SJSA1 (cell line): Measurements from ENCODE around the gene CCDC40. TPM values are rescaled to one million over a fixed set of nuclear protein-coding genes. Genes with fewer than 3 reads are reported as not detected.
A peak's percentile ranks its signal among the peaks of the same experiment; 100 is the strongest.
"Not testable (repeated sequence)": the region's sequence is repeated elsewhere in the genome, so short reads cannot be mapped to it uniquely, and the experiment has no call there.

Experiments used
- DNase-seq, 2 experiments: peaks; one replicate each; pipeline ENCODE4 v3.0.0-alpha.2; 2015 to 2020; ENCODE audit warnings: low spot score in 2 of 2, low read depth in 1 of 2
- H3K27ac ChIP-seq: fragments of 250-450 bp; sonication (Bioruptor Pico); 2 replicates; pipeline ENCODE4 v1.5.1; 2020; ENCODE audit warnings: mild to moderate bottlenecking, moderate library complexity
- H3K27me3 ChIP-seq: fragments of 250-450 bp; sonication (Bioruptor Pico); replicated peaks from 2 replicates; pipeline ENCODE4 v1.5.1; 2020; ENCODE audit warnings: mild to moderate bottlenecking, moderate library complexity
- H3K36me3 ChIP-seq: fragments of 250-450 bp; sonication (Bioruptor Pico); 2 replicates; pipeline ENCODE4 v1.5.1; 2020; ENCODE audit warnings: mild to moderate bottlenecking
- H3K4me1 ChIP-seq: fragments of 250-450 bp; sonication (Bioruptor Pico); replicated peaks from 2 replicates; pipeline ENCODE4 v1.6.1; 2021; ENCODE audit warnings: mild to moderate bottlenecking
- H3K4me3 ChIP-seq: fragments of 250-450 bp; sonication (Bioruptor Pico); 2 replicates; pipeline ENCODE4 v1.5.1; 2020; ENCODE audit warnings: mild to moderate bottlenecking
- H3K9me3 ChIP-seq: fragments of 250-450 bp; sonication (Bioruptor Pico); replicated peaks from 2 replicates; pipeline ENCODE4 v1.5.1; 2020; ENCODE audit warnings: mild to moderate bottlenecking
- total RNA-seq: library from RNA; depleted of rRNA; stranded (reverse); fragments of >200 nt; shearing (Covaris generic); gene quantifications from 2 replicates; pipeline ENCODE4 v1.2.3, GENCODE V29; 2014

Gene CCDC40
- total RNA-seq, 1 experiment from 2014 or later = 2.2 TPM

DNA sequence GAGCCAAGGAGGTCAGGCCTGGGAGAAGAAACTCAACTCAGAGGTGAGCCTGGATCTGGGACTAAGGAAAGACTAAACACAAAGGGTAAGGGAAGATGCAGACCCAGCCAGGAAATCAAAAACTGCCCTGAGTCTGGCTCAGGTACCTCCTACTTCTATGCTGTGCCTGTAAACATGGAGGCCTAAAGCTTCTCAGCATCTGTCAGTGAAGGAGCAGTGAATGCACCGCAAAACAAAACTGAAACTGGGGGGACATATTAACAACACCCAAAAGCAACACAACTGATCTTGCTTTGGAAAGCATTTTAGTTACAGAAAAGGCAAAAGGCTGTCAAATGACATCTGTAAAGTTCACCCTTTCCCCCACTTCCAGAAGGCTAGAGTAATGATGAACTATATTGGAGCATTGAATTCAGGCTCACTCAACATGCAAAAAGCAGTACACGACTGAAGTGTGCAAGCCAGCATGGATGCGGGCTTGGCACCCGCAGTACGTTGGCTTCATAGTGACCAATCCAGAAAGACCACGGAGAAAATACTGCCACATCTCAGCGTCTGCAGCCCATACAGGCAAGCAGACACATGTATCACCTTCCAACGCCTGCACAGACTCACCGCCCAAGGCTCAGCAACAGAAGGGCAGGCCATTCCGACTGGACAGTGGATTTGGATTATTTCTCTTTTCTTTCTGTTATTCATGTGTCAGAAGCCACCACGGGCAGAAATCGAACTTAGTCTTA is 4.6 kb upstream of the CCDC40 start:
- Histone ChIP-seq H3K36me3 (0 out of 2 replicates have a peak, but pooled peaks cover 3% of the 10 kb centered on the region), H3K27me3 (no peaks in the 10 kb centered on the region; the same call in 1 of the 2 replicates), H3K9me3 (no peaks in the 10 kb centered on the region), H3K4me1 (peaks cover 22% of the 10 kb centered on the region), H3K27ac (no peak overlapping the region), H3K4me3 (no peak overlapping the region)
- DNase-seq = no peak

DNA sequence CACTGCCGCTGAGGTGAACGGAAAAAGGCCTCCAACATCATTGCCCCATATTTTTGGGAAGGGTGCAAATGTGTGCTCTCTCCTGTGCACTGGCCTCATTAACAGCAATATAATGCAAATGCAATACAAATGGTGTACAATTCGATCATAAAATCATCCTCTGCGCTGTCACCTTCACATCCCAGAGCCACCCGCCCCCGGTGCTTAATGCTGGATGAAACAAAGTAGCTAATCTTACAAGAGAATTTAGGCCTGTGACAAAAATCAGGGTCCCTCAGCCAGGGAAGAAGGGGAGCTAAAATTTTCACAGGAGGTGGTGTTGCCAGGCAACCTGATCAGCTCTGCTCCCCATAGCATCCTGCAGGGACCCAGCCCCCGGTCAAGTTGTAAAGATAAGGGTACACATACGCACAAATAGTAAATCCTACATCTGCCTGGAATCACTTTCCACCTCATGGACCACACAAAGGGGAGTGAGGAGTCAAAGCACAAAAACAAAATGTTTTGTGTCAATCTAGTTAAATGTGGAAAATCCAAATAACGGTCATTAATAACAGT is 3.7 kb upstream of the CCDC40 start:
- Histone ChIP-seq H3K36me3 (0 out of 2 replicates have a peak, but pooled peaks cover 3% of the 10 kb centered on the region), H3K27ac (no peak overlapping the region), H3K4me3 (no peak overlapping the region), H3K4me1 (peaks cover 27% of the 10 kb centered on the region), H3K27me3 (no peaks in the 10 kb centered on the region; the same call in 1 of the 2 replicates), H3K9me3 (no peaks in the 10 kb centered on the region)
- DNase-seq = no peak

DNA sequence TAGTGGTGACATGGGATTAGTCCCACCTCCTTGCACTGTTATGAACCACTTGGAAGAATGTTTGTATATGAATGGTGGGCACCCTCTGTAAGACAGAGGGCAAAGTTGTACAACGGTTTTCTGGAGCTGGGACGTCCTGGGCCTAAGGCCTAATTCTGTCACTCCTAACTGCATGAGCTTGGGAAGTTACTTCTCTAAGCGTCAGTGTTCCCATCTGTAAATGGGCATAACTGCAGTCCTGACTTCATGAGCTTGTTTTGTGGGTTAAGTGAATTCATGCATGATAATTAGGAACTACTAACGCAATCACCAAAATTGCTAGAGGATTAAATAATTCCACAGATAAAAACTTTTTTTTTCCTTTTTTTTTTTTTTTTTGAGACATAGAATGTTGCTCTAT is 2.6 kb upstream of the CCDC40 start:
- Histone ChIP-seq H3K4me1 (peaks cover 28% of the 10 kb centered on the region), H3K4me3 (no peak overlapping the region), H3K27ac (no peak overlapping the region), H3K36me3 (0 out of 2 replicates have a peak, but pooled peaks cover 3% of the 10 kb centered on the region), H3K27me3 (no peaks in the 10 kb centered on the region; the same call in 1 of the 2 replicates), H3K9me3 (no peaks in the 10 kb centered on the region)
- no peak for DNase-seq

DNA sequence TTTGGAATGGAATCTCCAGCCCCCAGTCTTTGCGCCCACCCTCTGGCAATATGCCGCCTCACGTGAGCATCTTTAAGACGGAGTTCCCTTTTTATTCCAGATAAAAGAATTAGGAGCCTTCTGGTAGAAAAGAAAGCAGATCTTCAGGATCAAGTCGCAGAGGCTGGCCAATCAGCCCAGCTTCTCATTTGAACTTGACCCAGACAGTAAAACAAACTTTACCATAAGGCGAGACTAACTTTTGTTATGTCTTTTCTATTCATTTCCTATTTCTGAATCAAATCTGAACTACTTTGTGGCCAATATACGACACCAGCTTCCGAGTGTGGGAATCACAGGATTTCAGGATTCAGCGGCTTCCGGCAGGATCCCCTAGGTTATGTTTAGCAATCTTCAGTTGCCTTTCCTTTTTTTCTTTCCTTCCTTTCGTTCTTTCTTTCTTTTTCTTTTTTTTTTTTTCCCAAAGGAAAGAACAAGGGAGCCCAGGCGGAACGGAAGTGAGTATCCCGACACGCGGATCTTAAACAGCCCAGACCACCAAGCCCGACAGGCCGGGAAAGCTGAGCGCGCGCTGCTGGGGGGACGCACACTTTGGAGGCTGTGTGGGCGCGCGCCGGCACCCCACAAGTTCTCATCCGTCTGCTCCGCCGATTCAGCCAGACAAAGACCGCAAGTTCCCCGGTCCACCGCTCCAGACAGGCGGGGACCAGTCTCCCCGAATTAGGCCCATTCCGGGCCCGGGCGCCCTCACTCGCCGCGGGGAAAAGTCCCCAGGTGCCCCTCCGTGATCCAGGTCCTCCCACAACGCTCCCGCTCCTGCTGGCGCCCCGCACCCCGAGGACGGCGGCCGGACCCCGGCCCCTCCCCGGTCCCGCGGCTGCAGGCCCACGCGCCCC is 1.4 kb upstream of the CCDC40 start:
- peaks cover 20% of the 10 kb centered on the region for H3K4me1 ChIP-seq
- H3K4me3 ChIP-seq = peak overlapping the region; percentile 67
- no peaks in the 10 kb centered on the region; the same call in 1 of the 2 replicates for H3K27me3 ChIP-seq
- H3K27ac ChIP-seq = peak overlapping the region; percentile 57
- H3K36me3 ChIP-seq = 0 out of 2 replicates have a peak, but pooled peaks cover 3% of the 10 kb centered on the region
- no peaks in the 10 kb centered on the region for H3K9me3 ChIP-seq
- DNase-seq = peak in 1 of 2 experiments; percentile 58

DNA sequence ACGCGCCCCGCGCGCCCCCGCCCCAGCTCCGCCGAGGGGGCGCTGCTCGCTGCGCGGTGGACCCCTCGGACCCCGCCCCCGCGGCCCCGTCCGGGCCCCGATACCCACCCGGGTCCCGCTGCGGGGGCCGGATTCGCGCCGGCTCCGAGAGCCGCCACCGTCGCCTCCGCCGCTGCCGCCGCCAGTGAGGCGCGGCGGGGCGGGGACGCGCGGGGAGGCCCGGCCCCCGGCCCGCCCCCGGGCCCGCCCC is 830 bp upstream of the CCDC40 start, which contains the start of gene TBC1D16:
Gene TBC1D16 (minus strand): TSS at position 186 of the 250 bp plus-strand sequence. CDS start 22,325 bp downstream, outside the sequence.
- peak within 1 kb of the TSS; percentile 89 for H3K27ac ChIP-seq
- 0 out of 2 replicates have a peak, but pooled peaks cover 3% of the 10 kb centered on the region for H3K36me3 ChIP-seq

DNA sequence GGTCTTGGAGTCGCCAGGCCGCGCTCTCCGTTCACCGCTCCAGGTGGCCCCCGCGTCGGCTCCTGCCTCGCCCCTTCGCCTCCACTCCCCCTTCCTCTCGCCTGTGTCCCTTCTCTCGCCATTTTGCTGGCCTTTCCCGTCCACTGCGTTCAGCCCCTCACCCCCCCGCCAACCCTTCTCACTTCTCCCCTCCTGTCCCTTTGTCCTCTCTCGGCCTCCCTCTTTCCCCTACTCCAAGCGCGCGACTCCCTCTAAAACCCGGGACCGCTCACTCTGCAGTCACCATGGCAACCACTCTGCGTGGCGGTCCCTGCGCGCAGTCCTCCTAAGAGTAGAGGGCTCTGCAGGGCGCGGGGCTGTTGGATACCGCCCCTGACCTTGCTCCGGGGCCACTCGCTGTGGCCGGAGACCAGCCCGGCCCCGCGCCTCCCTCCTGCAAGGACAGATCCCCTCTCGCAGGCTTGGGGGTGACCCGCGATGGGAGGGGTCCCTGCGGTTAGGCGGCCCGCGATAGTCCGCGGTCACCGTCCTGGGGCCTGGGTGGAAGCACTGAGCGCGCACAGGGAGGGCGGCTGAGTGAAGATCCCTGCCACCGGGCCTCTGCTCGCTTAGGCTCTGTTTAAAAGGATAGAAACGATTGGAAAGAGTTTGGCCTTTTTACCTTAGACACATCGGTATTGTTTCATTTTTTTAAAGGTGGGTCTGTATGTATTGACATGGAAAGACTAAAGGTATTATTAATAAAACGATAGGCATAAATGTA is 454 bp downstream of the CCDC40 start:
- DNase-seq = peak in 1 of 2 experiments; percentile 81
- H3K9me3 ChIP-seq = no peaks in the 10 kb centered on the region
- peak overlapping the region; percentile 89 for H3K27ac ChIP-seq
- peaks cover 20% of the 10 kb centered on the region for H3K4me1 ChIP-seq
- H3K36me3 ChIP-seq = 0 out of 2 replicates have a peak, but pooled peaks cover 3% of the 10 kb centered on the region
- peak overlapping the region; percentile 67 for H3K4me3 ChIP-seq
- no peaks in the 10 kb centered on the region; the same call in 1 of the 2 replicates for H3K27me3 ChIP-seq

More for the DNA sequence above, 830 bp upstream of the CCDC40 start, which contains the start of gene TBC1D16:
- no peaks in the 10 kb centered on the region for H3K9me3 ChIP-seq
- no peaks in the 10 kb centered on the region; the same call in 1 of the 2 replicates for H3K27me3 ChIP-seq
- H3K4me1 ChIP-seq = peaks cover 20% of the 10 kb centered on the region
- DNase-seq = no peak
- peak within 1 kb of the TSS; percentile 67 for H3K4me3 ChIP-seq

DNA sequence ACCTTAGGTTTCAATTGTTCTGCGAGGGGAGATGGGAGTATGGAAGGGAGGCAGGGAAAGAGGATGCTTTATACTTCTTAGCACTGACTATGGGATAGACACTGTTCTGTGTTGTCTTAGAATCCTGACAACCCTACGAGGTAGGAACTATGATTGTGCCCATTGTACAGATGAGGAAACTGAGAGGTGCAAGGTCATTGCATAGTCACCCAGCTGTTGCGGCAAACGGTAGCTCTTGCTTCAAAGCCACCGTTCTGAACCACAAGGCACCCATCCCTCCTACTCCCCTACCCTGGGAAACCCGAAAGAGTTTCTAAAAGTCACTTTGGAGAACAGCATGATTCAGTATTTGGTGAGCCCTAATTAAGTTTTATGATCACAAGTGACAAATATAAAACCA is 7.5 kb downstream of the CCDC40 start:
- DNase-seq = no peak
- Histone ChIP-seq H3K4me1 (no peaks in the 10 kb centered on the region), H3K27ac (no peak overlapping the region), H3K36me3 (no peaks in the 10 kb centered on the region), H3K27me3 (no peaks in the 10 kb centered on the region), H3K4me3 (no peak overlapping the region), H3K9me3 (no peaks in the 10 kb centered on the region)

DNA sequence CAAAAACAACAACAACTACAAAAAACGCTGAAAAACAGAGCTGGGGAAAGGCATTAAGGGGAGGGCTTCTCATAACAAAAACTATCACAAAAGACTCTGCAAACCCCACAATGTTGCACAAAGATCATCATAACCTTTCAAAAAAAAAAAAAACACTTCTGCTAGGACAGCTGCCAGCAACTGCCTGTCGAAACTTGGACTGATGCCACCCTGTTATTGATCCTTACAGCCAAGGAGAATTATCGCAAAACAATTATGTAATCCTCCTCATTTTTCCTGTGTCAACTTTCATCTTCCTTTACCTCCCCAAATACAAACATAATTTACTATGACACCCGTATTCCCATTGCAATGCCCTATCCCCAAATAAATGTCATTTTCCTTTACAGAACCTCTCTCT is 9.3 kb downstream of the CCDC40 start:
- Histone ChIP-seq H3K27ac (no peak overlapping the region), H3K9me3 (no peaks in the 10 kb centered on the region), H3K36me3 (no peaks in the 10 kb centered on the region), H3K27me3 (no peaks in the 10 kb centered on the region), H3K4me1 (no peaks in the 10 kb centered on the region), H3K4me3 (no peak overlapping the region)
- no peak for DNase-seq

DNA sequence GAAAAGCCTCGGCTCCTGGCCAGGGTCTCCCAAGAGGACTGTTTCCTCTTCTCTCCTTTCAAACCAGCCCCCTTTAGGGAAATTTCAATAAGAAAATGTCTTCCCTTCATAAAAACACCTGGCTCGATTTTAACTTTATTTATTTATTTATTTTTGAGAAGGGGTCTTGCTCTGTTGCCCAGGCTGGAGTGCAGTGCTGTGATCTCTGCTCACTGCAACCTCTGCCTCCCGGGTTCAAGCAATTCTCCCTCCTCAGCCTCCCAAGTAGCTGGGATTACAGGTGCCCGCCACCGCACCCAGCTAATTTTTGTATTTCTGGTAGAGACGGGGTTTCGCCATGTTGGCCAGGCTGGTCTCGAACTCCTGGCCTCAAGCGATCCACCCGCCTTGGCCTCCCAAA is 10.3 kb downstream of the CCDC40 start:
- not testable (repeated sequence) for H3K9me3 ChIP-seq

DNA sequence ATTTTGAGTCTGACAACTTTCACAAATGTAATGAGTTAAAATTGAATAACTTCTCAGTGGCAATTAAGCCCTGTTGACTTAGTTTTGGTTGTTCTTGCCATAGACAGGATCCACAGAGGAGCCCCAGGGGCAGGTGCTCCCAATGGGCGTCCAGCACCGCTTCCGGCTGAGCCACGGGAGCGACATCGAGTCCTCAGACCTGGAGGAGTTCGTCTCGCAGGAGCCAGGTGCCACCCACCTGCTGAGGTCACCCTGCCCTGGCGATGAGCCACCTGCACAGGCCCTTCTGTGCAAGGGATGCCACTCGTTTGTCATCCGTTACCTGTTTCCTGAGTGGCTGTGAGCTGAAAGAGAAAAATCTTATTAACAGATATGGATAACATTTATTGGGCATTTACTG is 10.7 kb downstream of the CCDC40 start:
- no peak overlapping the region for H3K4me3 ChIP-seq
- no peaks in the 10 kb centered on the region for H3K4me1 ChIP-seq
- no peak overlapping the region for H3K27ac ChIP-seq
- no peak for DNase-seq
- no peaks in the 10 kb centered on the region for H3K9me3 ChIP-seq
- H3K27me3 ChIP-seq = no peaks in the 10 kb centered on the region
- no peaks in the 10 kb centered on the region for H3K36me3 ChIP-seq

More for the DNA sequence above, 10.3 kb downstream of the CCDC40 start:
- not testable (repeated sequence) for H3K27ac ChIP-seq, H3K4me1 ChIP-seq, H3K4me3 ChIP-seq, H3K27me3 ChIP-seq, DNase-seq, H3K36me3 ChIP-seq

DNA sequence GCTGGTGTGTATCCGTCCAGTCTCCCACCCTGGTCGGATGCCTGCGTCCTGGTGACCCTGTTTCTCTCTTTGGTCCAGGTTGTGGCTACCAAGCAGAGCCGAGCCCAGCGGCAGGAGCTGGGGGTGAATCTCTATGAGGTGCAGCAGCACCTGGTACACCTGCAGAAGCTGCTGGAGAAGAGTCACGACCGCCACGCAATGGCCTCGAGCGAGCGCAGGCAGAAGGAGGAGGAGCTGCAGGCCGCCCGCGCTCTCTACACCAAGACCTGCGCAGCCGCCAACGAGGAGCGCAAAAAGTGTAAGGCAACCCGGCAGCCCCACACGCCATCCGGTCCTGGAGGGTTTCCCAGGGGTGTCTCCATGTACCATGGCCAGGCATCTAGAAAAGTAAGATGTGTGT is 13.5 kb downstream of the CCDC40 start:
- H3K9me3 ChIP-seq = no peaks in the 10 kb centered on the region
- H3K27me3 ChIP-seq = no peaks in the 10 kb centered on the region
- no peak overlapping the region for H3K27ac ChIP-seq
- no peak for DNase-seq
- H3K36me3 ChIP-seq = no peaks in the 10 kb centered on the region
- peaks cover 13% of the 10 kb centered on the region for H3K4me1 ChIP-seq
- H3K4me3 ChIP-seq = no peak overlapping the region

DNA sequence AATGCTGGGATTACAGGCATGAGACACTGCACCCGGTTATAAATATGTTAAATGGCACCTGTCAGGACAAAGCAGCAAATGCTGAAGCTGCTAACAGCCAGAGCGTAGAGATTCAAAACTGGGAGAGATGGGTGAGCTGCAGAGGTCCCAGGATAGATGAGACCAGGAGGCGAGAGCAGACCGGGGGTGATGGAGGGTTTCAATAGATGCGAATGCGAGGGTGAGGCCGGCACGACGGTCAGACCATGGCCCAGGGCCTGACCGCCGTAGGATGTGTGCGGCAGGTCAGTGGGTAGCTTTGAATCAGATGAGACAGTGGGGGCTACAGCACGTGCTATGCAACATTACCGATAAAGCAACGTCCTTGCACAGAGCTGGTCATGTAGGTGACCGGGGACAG is 14.3 kb downstream of the CCDC40 start:
- Histone ChIP-seq H3K27me3 (no peaks in the 10 kb centered on the region), H3K4me1 (peaks cover 13% of the 10 kb centered on the region), H3K27ac (no peak overlapping the region), H3K4me3 (no peak overlapping the region), H3K36me3 (no peaks in the 10 kb centered on the region), H3K9me3 (no peaks in the 10 kb centered on the region)
- no peak for DNase-seq

DNA sequence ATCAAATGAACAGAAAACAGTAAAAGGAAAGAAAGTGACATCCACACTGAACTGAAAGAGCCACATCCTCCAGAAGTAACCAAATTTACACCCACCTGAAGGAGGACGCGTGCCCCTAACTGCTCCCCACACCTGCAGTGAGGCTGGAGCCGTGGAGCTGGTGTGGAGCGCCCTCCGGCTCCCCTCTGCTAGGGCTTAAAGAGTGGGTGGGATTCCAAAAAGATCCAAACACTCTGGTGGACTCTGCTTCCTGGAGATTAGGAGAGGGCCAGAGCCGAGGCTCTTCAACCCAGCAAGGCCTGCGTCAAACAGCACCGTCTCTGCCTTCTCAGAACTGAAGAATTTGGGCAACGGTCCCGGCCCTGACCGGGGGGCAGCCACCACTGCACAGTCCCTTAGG is 15.2 kb downstream of the CCDC40 start:
- H3K27ac ChIP-seq = no peak overlapping the region
- H3K36me3 ChIP-seq = no peaks in the 10 kb centered on the region
- no peak for DNase-seq
- no peaks in the 10 kb centered on the region for H3K9me3 ChIP-seq
- no peaks in the 10 kb centered on the region for H3K27me3 ChIP-seq
- H3K4me1 ChIP-seq = peaks cover 13% of the 10 kb centered on the region
- no peak overlapping the region for H3K4me3 ChIP-seq
